Pancreas (tissue), 10 donors: ENCODE measurements around the gene YKT6. TPM values are rescaled to one million over a fixed set of nuclear protein-coding genes. Genes with fewer than 3 reads are reported as not detected.
"Not testable (repeated sequence)": the region's sequence is repeated elsewhere in the genome, so short reads cannot be mapped to it uniquely, and the experiment has no call there.

Experiments
- ATAC-seq, 4 donors: fragments of 200-7000 bp; cut with Tn5 transposase; one replicate each; pipeline versions ENCODE4 v1.8.0 to v1.9.1; 2020; ENCODE audit warnings: mild to moderate bottlenecking in 4 of 4, moderate library complexity in 4 of 4
- DNase-seq, 6 donors: peaks; one replicate each; pipeline ENCODE4 v3.0.0-alpha.2; 2020
- FAIRE-seq: peaks from 2 replicates; lab custom pipeline; 2012; peaks lifted over from hg19 to GRCh38; lab: Jason Lieb, UNC
- H3K27ac ChIP-seq, 4 donors: fragments of 200-600 bp; sonication (generic); 1 replicate in 3 of 4; 2 replicates in 1 of 4; pipeline versions ENCODE4 v1.5.0 to v1.8.0; 2020
- H3K27me3 ChIP-seq, 4 donors: fragments of 200-600 bp; one replicate each; pipeline ENCODE4 v1.8.0; 2021
- H3K36me3 ChIP-seq, 3 donors: fragments of 200-600 bp; sonication (generic) in 1 of 3; one replicate each; pipeline versions ENCODE4 v1.5.0 to v1.8.0; 2020 to 2021
- H3K4me1 ChIP-seq, 3 donors: fragments of 200-600 bp; one replicate each; pipeline ENCODE4 v1.8.0; 2021
- H3K4me3 ChIP-seq, 4 donors: fragments of 200-600 bp; sonication (generic) in 2 of 4; one replicate each; pipeline versions ENCODE4 v1.5.0 to v1.8.0; 2020 to 2021
- H3K9me3 ChIP-seq, 4 donors: fragments of 200-600 bp; one replicate each; pipeline ENCODE4 v1.8.0; 2021
- WGBS, 2 donors: extraction: QIAGEN DNeasy Blood & Tissue Kit; methylation state at CpG; one replicate each; pipeline ENCODE4 v1.1.7; 2013; 5-methylcytosine and 5-hydroxymethylcytosine counted together
- intact Hi-C, 3 donors: fragments of 100-400 bp; cut with DNase I; formaldehyde crosslinking; loops; one replicate each; pipeline versions ENCODE4 v1.11.1 to v1.14.2; 2022
- polyA plus RNA-seq, 2 donors: library from polyadenylated mRNA; stranded (reverse); fragments of 200-250 nt; gene quantifications; one replicate each; pipeline ENCODE4 v1.2.3, GENCODE V29; 2013
- total RNA-seq, 6 donors: library from RNA; stranded (reverse); fragmentation: NEBNext Ultra II Directional in 4 of 6; extraction: Animal tissue kit (Norgen Biotek cat#: 25700) in 4 of 6; gene quantifications; one replicate each; pipeline versions ENCODE4 v1.2.1 to v1.2.4, GENCODE V29; 2021 to 2023
- TF ChIP-seq, protein P1 (sequence below), 4 donors: fragments of 200-600 bp; sonication (generic) in 3 of 4; IDR thresholded peaks; one replicate each; pipeline versions ENCODE4 v1.5.0 to v1.8.0; 2021; ENCODE audit warnings: antibody characterized with exemption in 4 of 4
- donor health status: healthy with polysubstance abuse.
- donor health status: DM: no; HTN: no; CAD: no; lungs with moderate emphysema.
- donor health status: DM: no; HTN: no; CAD: no.
- donor health status: control.
- donor health status: control.
- donor health status: Bipolar disorder and iron deficiency.
- donor health status: DM: yes; HTN: yes; CAD: no.
- donor health status: DM: no; HTN: no; CAD: no.
- donor health status: DM: no; HTN: no; CAD: no.
- donor health status: DM: yes; HTN: yes; CAD: no.

Gene YKT6
- total and polyA plus RNA-seq, 8 donors = 27.7 to 48.7 (median 37.0) TPM

DNA sequence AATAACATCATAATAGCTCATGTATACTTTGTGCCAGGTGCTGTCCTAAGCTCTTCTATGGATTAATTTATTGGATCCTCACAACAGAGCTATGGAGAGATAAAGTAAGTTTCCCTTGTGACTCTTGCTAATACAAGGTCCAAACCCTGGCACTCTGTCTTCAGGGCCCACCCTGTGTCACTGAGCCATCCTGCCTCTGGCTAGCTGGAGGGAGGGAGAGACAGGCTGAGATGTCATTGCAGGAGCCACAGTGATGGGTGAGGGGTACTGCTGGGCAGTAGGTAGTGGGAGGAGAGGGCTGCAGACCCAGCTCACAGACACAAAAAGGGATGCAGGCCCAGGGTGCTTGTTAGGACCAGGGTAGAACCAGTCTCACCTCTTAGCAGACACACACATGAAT, 28.4 kb upstream of the YKT6 start:
- H3K27ac ChIP-seq = no peak overlapping the region
- intact Hi-C loops = no loop called here
- H3K4me3 ChIP-seq = no peak overlapping the region
- no peak for DNase-seq
- H3K36me3 ChIP-seq = no peaks in the 10 kb centered on the region
- FAIRE-seq = no peak
- no peaks in the 10 kb centered on the region for H3K4me1 ChIP-seq
- H3K27me3 ChIP-seq = no peaks in the 10 kb centered on the region
- ATAC-seq = no peak
- H3K9me3 ChIP-seq = no peaks in the 10 kb centered on the region
- TF ChIP-seq, protein P1, sequence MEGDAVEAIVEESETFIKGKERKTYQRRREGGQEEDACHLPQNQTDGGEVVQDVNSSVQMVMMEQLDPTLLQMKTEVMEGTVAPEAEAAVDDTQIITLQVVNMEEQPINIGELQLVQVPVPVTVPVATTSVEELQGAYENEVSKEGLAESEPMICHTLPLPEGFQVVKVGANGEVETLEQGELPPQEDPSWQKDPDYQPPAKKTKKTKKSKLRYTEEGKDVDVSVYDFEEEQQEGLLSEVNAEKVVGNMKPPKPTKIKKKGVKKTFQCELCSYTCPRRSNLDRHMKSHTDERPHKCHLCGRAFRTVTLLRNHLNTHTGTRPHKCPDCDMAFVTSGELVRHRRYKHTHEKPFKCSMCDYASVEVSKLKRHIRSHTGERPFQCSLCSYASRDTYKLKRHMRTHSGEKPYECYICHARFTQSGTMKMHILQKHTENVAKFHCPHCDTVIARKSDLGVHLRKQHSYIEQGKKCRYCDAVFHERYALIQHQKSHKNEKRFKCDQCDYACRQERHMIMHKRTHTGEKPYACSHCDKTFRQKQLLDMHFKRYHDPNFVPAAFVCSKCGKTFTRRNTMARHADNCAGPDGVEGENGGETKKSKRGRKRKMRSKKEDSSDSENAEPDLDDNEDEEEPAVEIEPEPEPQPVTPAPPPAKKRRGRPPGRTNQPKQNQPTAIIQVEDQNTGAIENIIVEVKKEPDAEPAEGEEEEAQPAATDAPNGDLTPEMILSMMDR (IDR thresholded peaks at IDR 0.05) = no peak

DNA sequence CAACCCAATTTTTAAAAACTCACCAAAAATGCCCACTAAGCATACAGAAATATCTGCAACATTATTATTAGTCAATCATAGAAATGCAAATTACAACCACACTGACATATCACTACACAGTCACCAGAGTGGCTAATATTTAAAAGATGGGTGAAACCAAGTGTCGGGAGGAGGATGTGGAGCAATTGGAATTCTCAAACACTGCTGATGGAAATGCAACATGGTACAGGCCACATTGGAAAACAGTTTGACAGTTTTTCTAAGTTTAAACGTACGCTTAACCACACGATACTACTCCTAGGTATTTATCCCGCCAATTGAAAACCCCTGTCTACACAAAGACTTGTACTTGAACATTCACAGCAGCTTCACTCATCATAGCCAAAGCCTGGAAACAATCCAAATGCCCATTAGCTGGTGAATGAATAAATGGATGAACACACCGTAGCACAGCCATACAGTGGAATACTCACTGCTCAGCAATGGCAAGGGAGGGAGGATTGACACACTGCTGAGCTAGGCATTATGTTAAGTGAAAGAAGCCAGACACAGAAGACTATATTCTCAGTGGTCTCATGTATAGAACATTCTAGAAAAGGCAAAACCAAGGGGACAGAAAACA, 27.9 kb upstream of the YKT6 start:
- Histone ChIP-seq H3K4me1 (no peaks in the 10 kb centered on the region), H3K9me3 (no peaks in the 10 kb centered on the region), H3K27ac (no peak overlapping the region), H3K27me3 (no peaks in the 10 kb centered on the region), H3K4me3 (no peak overlapping the region), H3K36me3 (no peaks in the 10 kb centered on the region)
- TF ChIP-seq, protein P1 (IDR thresholded peaks at IDR 0.05) = no peak
- FAIRE-seq = no peak
- peak in 2 of 4 donors; percentile 67 to 73 for ATAC-seq
- WGBS, 2 donors = 70 to 71% methylated on average over 6 of the region's 6 CpGs
- DNase-seq = no peak
- intact Hi-C loops = no loop called here

DNA sequence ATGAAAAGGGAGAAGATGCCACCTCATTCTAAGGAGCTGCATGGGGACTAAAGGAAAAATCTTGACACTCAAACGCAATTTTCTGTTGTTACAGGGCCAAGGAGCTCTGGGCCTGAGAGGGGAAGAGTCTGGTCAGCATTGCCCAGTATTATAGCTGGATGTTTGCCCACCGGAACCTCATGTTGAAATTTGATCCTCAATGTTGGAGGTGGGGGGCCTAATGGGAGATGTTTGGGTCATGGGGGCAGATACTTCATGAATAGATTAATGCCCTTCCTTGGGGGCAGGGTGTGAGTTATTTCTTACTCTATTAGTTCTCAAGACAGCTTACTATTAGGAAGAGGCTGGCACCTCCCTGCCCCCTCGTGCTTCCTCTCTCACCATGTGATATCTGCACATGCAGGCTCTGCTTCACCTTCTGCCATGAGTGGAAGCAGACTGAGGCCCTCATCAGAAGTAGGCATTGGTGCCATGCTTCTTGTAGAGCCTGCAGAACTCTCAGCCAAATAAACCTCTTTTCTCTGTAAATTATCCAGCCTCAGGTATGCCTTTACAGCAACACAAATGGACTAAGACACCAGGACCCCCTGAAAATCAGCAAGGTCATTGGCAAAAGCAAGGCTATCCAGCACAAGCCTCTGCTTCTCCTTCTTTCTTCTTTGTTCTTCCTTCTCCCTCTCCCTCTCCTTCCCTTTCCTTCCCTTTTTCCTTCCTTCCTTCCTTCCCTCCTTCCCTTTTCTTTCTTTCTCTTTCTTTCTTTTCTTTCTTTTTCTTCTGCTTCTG, 26.7 kb upstream of the YKT6 start:
- FAIRE-seq (no peak), DNase-seq (no peak), ATAC-seq (no peak)
- 52 to 62% methylated on average over 3 of the region's 3 CpGs for WGBS, 2 donors
- no peak overlapping the region for H3K27ac ChIP-seq
- H3K4me1 ChIP-seq = no peaks in the 10 kb centered on the region
- H3K9me3 ChIP-seq = no peaks in the 10 kb centered on the region
- TF ChIP-seq, protein P1 (IDR thresholded peaks at IDR 0.05) = no peak
- no peaks in the 10 kb centered on the region for H3K27me3 ChIP-seq
- no peak overlapping the region for H3K4me3 ChIP-seq
- intact Hi-C loops = no loop called here
- no peaks in the 10 kb centered on the region for H3K36me3 ChIP-seq

DNA sequence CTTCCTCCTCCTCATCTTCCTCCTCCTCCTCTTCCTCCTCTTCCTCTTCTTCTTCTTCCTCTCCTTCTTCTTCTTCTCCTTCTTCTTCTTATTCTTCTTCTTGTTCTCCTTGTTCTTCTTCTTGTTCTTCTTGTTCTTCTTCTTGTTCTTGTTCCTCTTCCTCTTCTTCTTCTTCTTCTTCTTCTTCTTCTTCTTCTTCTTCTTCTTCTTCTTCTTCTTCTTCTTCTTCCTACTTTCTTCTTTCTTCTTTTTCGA, 26.2 kb upstream of the YKT6 start:
- H3K27me3 ChIP-seq, H3K4me1 ChIP-seq, ATAC-seq, H3K9me3 ChIP-seq, DNase-seq, FAIRE-seq, H3K36me3 ChIP-seq, H3K4me3 ChIP-seq, intact Hi-C loops, H3K27ac ChIP-seq: not testable (repeated sequence)
- 38 to 39% methylated on average over 1 of the region's 1 CpG for WGBS, 2 donors

DNA sequence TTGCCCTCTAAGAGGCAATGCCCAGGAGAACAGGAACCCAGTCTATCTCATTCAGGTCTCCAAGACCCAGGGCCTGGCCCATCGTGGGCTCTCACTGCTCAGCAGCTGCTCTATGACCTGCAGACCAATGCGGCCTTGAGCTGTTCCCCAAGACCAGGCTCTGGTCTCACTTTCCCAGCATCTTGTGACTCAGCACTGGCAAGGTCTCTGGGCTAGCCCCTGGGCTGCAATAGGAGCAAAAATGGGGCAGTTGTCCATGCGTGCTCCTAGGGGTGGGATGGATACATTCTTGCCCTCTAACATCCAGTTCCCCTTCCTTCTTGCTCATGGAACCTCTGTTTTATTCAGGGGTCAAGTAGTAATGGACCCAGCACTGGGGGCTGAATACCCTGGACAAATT, 25.0 kb upstream of the YKT6 start:
- intact Hi-C loops = no loop called here
- no peaks in the 10 kb centered on the region for H3K27me3 ChIP-seq
- FAIRE-seq (no peak), ATAC-seq (no peak), DNase-seq (no peak)
- TF ChIP-seq, protein P1 (IDR thresholded peaks at IDR 0.05) = no peak
- H3K9me3 ChIP-seq = no peaks in the 10 kb centered on the region
- no peak overlapping the region for H3K4me3 ChIP-seq
- 63 to 64% methylated on average over 3 of the region's 3 CpGs for WGBS, 2 donors
- H3K4me1 ChIP-seq = no peaks in the 10 kb centered on the region
- H3K27ac ChIP-seq = no peak overlapping the region
- H3K36me3 ChIP-seq = no peaks in the 10 kb centered on the region
